Breast epithelium (tissue), 3 donors: ENCODE measurements around the gene COL4A5.

Source experiments
- CTCF ChIP-seq, 3 donors: fragments of 450-650 bp; IDR thresholded peaks; one replicate each; pipeline ENCODE4 v1.5.1; 2016 to 2017; ENCODE audit warnings: antibody characterized with exemption in 3 of 3, mild to moderate bottlenecking in 3 of 3, moderate library complexity in 3 of 3
- POLR2A ChIP-seq: fragments of 450-650 bp; IDR thresholded peaks from one replicate; pipeline ENCODE4 v1.6.1; 2016; ENCODE audit warnings: antibody characterized with exemption, mild to moderate bottlenecking, moderate library complexity
- POLR2AphosphoS5 ChIP-seq, 3 donors: sonication (generic); formaldehyde crosslinking; IDR thresholded peaks; one replicate each; pipeline ENCODE4 v1.6.1; 2017; ENCODE audit warnings: antibody characterized with exemption in 3 of 3

GRCh38 chrX:108399418-108400165 is 40.0 kb upstream of the COL4A5 start:
- TF ChIP-seq CTCF (IDR thresholded peaks at IDR 0.05): no peak
- no peak for TF ChIP-seq POLR2AphosphoS5 (IDR thresholded peaks at IDR 0.05)
- TF ChIP-seq POLR2A: no peak
